ENCODE results near the gene S100A3. TPM values are rescaled to one million over a fixed set of nuclear protein-coding genes. Genes with fewer than 3 reads are reported as not detected.

S100A3 gene
- total and polyA plus RNA-seq, 2 of the 8 experiments (the other 6 are each of a cell fraction or from before 2014, with no cell fraction given) = 0.26 to 0.47 TPM

DNA sequence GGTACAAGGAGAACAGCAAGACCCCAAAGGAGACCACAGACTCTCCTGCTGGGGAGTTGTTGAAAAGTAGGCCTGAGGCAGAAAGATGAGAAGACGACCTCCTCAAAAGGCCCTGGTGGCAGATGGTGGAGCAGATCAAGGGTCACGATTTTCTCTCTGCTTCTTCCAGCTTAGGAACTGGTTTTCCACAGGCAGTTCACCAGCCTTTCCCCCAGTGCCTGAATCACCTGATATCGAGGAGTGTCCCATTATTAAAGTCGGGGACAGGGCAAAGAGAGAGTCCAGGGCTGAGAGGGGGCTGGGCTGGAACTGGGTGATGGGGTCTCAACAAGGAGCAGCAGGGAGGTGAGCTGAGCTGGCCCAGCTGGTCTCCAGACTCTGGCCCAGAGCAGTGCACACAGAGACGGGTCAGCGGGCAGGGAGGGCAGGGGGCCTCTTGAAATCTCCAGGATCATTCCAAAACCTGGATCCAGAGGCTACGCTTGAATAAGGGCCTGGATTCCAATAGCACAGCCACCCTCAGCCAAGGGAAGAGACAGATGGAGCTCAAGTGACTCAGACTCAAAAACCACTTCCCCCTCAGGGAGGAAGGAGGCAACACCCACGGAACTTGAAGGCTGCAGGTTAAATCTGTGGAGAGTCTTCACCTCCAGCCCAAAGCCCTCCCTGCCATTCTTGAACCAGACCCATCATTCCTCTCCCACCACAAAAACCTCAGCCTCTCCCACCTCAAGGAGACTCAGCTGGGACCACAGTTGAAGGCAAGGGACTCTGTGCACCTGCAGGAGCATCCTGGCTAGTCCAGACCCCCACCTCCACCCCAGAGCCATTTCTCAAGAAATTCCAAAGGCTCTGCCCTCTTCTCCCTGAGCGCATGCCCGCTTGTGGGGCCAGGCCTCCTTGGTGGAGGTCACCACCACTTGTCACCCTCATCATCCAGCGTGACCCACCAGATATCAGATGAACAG, 8.4 kb downstream of the S100A3 start, which contains the start of gene S100A5 (continued):
- TF ChIP-seq, protein P1, sequence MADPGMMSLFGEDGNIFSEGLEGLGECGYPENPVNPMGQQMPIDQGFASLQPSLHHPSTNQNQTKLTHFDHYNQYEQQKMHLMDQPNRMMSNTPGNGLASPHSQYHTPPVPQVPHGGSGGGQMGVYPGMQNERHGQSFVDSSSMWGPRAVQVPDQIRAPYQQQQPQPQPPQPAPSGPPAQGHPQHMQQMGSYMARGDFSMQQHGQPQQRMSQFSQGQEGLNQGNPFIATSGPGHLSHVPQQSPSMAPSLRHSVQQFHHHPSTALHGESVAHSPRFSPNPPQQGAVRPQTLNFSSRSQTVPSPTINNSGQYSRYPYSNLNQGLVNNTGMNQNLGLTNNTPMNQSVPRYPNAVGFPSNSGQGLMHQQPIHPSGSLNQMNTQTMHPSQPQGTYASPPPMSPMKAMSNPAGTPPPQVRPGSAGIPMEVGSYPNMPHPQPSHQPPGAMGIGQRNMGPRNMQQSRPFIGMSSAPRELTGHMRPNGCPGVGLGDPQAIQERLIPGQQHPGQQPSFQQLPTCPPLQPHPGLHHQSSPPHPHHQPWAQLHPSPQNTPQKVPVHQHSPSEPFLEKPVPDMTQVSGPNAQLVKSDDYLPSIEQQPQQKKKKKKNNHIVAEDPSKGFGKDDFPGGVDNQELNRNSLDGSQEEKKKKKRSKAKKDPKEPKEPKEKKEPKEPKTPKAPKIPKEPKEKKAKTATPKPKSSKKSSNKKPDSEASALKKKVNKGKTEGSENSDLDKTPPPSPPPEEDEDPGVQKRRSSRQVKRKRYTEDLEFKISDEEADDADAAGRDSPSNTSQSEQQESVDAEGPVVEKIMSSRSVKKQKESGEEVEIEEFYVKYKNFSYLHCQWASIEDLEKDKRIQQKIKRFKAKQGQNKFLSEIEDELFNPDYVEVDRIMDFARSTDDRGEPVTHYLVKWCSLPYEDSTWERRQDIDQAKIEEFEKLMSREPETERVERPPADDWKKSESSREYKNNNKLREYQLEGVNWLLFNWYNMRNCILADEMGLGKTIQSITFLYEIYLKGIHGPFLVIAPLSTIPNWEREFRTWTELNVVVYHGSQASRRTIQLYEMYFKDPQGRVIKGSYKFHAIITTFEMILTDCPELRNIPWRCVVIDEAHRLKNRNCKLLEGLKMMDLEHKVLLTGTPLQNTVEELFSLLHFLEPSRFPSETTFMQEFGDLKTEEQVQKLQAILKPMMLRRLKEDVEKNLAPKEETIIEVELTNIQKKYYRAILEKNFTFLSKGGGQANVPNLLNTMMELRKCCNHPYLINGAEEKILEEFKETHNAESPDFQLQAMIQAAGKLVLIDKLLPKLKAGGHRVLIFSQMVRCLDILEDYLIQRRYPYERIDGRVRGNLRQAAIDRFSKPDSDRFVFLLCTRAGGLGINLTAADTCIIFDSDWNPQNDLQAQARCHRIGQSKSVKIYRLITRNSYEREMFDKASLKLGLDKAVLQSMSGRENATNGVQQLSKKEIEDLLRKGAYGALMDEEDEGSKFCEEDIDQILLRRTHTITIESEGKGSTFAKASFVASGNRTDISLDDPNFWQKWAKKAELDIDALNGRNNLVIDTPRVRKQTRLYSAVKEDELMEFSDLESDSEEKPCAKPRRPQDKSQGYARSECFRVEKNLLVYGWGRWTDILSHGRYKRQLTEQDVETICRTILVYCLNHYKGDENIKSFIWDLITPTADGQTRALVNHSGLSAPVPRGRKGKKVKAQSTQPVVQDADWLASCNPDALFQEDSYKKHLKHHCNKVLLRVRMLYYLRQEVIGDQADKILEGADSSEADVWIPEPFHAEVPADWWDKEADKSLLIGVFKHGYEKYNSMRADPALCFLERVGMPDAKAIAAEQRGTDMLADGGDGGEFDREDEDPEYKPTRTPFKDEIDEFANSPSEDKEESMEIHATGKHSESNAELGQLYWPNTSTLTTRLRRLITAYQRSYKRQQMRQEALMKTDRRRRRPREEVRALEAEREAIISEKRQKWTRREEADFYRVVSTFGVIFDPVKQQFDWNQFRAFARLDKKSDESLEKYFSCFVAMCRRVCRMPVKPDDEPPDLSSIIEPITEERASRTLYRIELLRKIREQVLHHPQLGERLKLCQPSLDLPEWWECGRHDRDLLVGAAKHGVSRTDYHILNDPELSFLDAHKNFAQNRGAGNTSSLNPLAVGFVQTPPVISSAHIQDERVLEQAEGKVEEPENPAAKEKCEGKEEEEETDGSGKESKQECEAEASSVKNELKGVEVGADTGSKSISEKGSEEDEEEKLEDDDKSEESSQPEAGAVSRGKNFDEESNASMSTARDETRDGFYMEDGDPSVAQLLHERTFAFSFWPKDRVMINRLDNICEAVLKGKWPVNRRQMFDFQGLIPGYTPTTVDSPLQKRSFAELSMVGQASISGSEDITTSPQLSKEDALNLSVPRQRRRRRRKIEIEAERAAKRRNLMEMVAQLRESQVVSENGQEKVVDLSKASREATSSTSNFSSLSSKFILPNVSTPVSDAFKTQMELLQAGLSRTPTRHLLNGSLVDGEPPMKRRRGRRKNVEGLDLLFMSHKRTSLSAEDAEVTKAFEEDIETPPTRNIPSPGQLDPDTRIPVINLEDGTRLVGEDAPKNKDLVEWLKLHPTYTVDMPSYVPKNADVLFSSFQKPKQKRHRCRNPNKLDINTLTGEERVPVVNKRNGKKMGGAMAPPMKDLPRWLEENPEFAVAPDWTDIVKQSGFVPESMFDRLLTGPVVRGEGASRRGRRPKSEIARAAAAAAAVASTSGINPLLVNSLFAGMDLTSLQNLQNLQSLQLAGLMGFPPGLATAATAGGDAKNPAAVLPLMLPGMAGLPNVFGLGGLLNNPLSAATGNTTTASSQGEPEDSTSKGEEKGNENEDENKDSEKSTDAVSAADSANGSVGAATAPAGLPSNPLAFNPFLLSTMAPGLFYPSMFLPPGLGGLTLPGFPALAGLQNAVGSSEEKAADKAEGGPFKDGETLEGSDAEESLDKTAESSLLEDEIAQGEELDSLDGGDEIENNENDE (IDR thresholded peaks at IDR 0.05; ENCODE audit: insufficient replicate concordance, low read length) = no peak
- no peak for TF ChIP-seq POLR2AphosphoS5 (IDR thresholded peaks at IDR 0.05; ENCODE audit: low read depth, low read length)

All from H1 (cell line).